ENCODE results near the gene HMX3.
"Not testable (repeated sequence)": the region's sequence is repeated elsewhere in the genome, so short reads cannot be mapped to it uniquely, and the experiment has no call there.

HMX3 gene

GRCh38 chr10:123160311-123160980 lies 24.7 kb downstream of the HMX3 start:
- no peak overlapping the region for H3K4me3 ChIP-seq (ENCODE audit: low read depth, low read length)
- no peaks in the 10 kb centered on the region for H3K9me3 ChIP-seq (ENCODE audit: control insufficient read depth, insufficient read depth, low read depth, low read length)
- H3K9ac ChIP-seq (ENCODE audit: low read length), result no peak overlapping the region
- H3K27ac ChIP-seq (ENCODE audit: low read depth, low read length), result no peak overlapping the region
- H3K36me3 ChIP-seq (ENCODE audit: control insufficient read depth, insufficient read depth, low read length), result peaks cover 95% of the 10 kb centered on the region
- H3K4me1 ChIP-seq (ENCODE audit: control insufficient read depth, insufficient read depth, low read length), result 0 out of 2 replicates have a peak, but pooled peaks cover 7% of the 10 kb centered on the region
- no peaks in the 10 kb centered on the region for H3K27me3 ChIP-seq (ENCODE audit: control insufficient read depth, insufficient read depth, low read length)

- H3K4me3 ChIP-seq (ENCODE audit: low read depth, low read length), result no peak overlapping the region
- H3K4me1 ChIP-seq (ENCODE audit: control insufficient read depth, insufficient read depth, low read length), result no peaks in the 10 kb centered on the region
- H3K9ac ChIP-seq (ENCODE audit: low read length), result no peak overlapping the region
- peaks cover 90% of the 10 kb centered on the region for H3K36me3 ChIP-seq (ENCODE audit: control insufficient read depth, insufficient read depth, low read length)
- no peaks in the 10 kb centered on the region for H3K27me3 ChIP-seq (ENCODE audit: control insufficient read depth, insufficient read depth, low read length)
- H3K9me3 ChIP-seq (ENCODE audit: control insufficient read depth, insufficient read depth, low read depth, low read length), result no peaks in the 10 kb centered on the region
- H3K27ac ChIP-seq (ENCODE audit: low read depth, low read length), result no peak overlapping the region
Observed at GRCh38 chr10:123164319-123164718, 28.5 kb downstream of the HMX3 start.

GRCh38 chr10:123165445-123166072 lies 29.8 kb downstream of the HMX3 start:
- Histone ChIP-seq H3K4me1 (ENCODE audit: control insufficient read depth, insufficient read depth, low read length) (no peaks in the 10 kb centered on the region), H3K27ac (ENCODE audit: low read depth, low read length) (no peak overlapping the region), H3K9me3 (ENCODE audit: control insufficient read depth, insufficient read depth, low read depth, low read length) (no peaks in the 10 kb centered on the region), H3K9ac (ENCODE audit: low read length) (no peak overlapping the region), H3K4me3 (ENCODE audit: low read depth, low read length) (no peak overlapping the region), H3K36me3 (ENCODE audit: control insufficient read depth, insufficient read depth, low read length) (peaks cover 82% of the 10 kb centered on the region), H3K27me3 (ENCODE audit: control insufficient read depth, insufficient read depth, low read length) (no peaks in the 10 kb centered on the region)

GRCh38 chr10:123166618-123167017 lies 30.8 kb downstream of the HMX3 start:
- no peaks in the 10 kb centered on the region for H3K27me3 ChIP-seq (ENCODE audit: control insufficient read depth, insufficient read depth, low read length)
- no peak overlapping the region for H3K9ac ChIP-seq (ENCODE audit: low read length)

GRCh38 chr10:123170961-123171360 lies 35.2 kb downstream of the HMX3 start:
- no peaks in the 10 kb centered on the region for H3K9me3 ChIP-seq (ENCODE audit: control insufficient read depth, insufficient read depth, low read depth, low read length)
- no peak overlapping the region for H3K9ac ChIP-seq (ENCODE audit: low read length)
- no peak overlapping the region for H3K4me3 ChIP-seq (ENCODE audit: low read depth, low read length)
- H3K4me1 ChIP-seq (ENCODE audit: control insufficient read depth, insufficient read depth, low read length), result no peaks in the 10 kb centered on the region
- no peaks in the 10 kb centered on the region for H3K27me3 ChIP-seq (ENCODE audit: control insufficient read depth, insufficient read depth, low read length)
- no peak overlapping the region for H3K27ac ChIP-seq (ENCODE audit: low read depth, low read length)
- peaks cover 39% of the 10 kb centered on the region for H3K36me3 ChIP-seq (ENCODE audit: control insufficient read depth, insufficient read depth, low read length)

More at GRCh38 chr10:123166618-123167017, 30.8 kb downstream of the HMX3 start:
- peaks cover 72% of the 10 kb centered on the region for H3K36me3 ChIP-seq (ENCODE audit: control insufficient read depth, insufficient read depth, low read length)
- H3K9me3 ChIP-seq (ENCODE audit: control insufficient read depth, insufficient read depth, low read depth, low read length), result no peaks in the 10 kb centered on the region
- no peaks in the 10 kb centered on the region for H3K4me1 ChIP-seq (ENCODE audit: control insufficient read depth, insufficient read depth, low read length)
- H3K27ac ChIP-seq (ENCODE audit: low read depth, low read length), result no peak overlapping the region
- H3K4me3 ChIP-seq (ENCODE audit: low read depth, low read length), result no peak overlapping the region

GRCh38 chr10:123171616-123172015 lies 35.8 kb downstream of the HMX3 start:
- H3K4me1 ChIP-seq (ENCODE audit: control insufficient read depth, insufficient read depth, low read length); H3K4me3 ChIP-seq (ENCODE audit: low read depth, low read length); H3K9ac ChIP-seq (ENCODE audit: low read length); H3K9me3 ChIP-seq (ENCODE audit: control insufficient read depth, insufficient read depth, low read depth, low read length); H3K27ac ChIP-seq (ENCODE audit: low read depth, low read length); H3K27me3 ChIP-seq (ENCODE audit: control insufficient read depth, insufficient read depth, low read length): not testable (repeated sequence)
- H3K36me3 ChIP-seq (ENCODE audit: control insufficient read depth, insufficient read depth, low read length), result peaks cover 33% of the 10 kb centered on the region

DNA sequence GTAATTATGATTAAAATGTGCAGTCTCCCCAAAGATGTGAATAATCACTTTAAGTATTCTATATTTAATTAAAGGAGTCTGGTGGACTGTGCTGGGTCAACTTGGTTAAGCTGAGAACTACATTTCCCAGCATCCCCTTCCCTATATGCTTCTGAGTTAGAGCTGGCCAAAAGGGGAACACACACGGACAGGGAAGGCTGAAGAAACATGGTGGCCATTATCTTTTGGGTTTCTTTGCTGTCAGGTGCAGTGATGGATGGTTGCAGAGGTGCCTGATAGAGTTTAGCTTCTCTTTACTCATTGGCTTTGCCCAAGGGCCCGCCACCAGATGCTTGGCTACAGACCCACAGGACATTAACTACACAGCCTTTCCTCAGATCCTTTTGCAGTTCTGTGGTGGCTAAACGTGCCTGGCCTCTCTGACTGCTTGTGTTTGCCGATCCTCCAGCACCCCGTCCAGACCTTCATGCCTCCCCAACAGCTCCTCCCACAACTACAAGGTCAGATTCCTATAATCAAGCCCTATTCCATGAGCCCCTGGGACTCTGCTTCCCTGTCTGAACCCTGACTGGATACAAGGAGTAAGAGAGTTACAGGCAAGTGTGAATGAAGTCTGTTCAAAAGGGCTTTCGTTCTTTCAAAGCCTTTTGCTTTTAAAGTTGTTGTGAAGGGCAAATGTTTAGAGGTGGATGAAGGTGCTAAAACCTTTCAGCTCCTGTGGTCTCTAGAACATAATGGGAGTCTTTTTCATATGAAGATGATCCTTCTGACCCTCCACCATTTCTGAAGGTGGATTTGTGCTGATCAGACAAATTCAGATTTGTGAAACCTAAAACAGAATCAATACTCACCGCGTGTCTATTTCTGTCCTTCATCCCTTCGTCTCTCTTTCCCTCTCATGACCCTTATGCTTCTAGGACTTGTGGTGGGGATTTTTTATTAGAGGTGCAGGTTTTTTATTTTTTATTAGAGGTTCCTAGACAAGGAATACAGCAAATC lies 39.9 kb downstream of the HMX3 start:
- H3K36me3 ChIP-seq (ENCODE audit: control insufficient read depth, insufficient read depth, low read length), result peaks cover 13% of the 10 kb centered on the region; the same call in 1 of the 2 replicates
- H3K27me3 ChIP-seq (ENCODE audit: control insufficient read depth, insufficient read depth, low read length), result no peaks in the 10 kb centered on the region

GRCh38 chr10:123178390-123178789 lies 42.6 kb downstream of the HMX3 start:
- not testable (repeated sequence) for H3K27me3 ChIP-seq (ENCODE audit: control insufficient read depth, insufficient read depth, low read length); H3K9me3 ChIP-seq (ENCODE audit: control insufficient read depth, insufficient read depth, low read depth, low read length); H3K4me1 ChIP-seq (ENCODE audit: control insufficient read depth, insufficient read depth, low read length); H3K4me3 ChIP-seq (ENCODE audit: low read depth, low read length); H3K9ac ChIP-seq (ENCODE audit: low read length); H3K27ac ChIP-seq (ENCODE audit: low read depth, low read length); H3K36me3 ChIP-seq (ENCODE audit: control insufficient read depth, insufficient read depth, low read length)

More for the DNA sequence above, 39.9 kb downstream of the HMX3 start:
- H3K9me3 ChIP-seq (ENCODE audit: control insufficient read depth, insufficient read depth, low read depth, low read length), result no peaks in the 10 kb centered on the region
- no peak overlapping the region for H3K9ac ChIP-seq (ENCODE audit: low read length)
- H3K4me3 ChIP-seq (ENCODE audit: low read depth, low read length), result no peak overlapping the region
- no peak overlapping the region for H3K27ac ChIP-seq (ENCODE audit: low read depth, low read length)
- no peaks in the 10 kb centered on the region for H3K4me1 ChIP-seq (ENCODE audit: control insufficient read depth, insufficient read depth, low read length)

DNA sequence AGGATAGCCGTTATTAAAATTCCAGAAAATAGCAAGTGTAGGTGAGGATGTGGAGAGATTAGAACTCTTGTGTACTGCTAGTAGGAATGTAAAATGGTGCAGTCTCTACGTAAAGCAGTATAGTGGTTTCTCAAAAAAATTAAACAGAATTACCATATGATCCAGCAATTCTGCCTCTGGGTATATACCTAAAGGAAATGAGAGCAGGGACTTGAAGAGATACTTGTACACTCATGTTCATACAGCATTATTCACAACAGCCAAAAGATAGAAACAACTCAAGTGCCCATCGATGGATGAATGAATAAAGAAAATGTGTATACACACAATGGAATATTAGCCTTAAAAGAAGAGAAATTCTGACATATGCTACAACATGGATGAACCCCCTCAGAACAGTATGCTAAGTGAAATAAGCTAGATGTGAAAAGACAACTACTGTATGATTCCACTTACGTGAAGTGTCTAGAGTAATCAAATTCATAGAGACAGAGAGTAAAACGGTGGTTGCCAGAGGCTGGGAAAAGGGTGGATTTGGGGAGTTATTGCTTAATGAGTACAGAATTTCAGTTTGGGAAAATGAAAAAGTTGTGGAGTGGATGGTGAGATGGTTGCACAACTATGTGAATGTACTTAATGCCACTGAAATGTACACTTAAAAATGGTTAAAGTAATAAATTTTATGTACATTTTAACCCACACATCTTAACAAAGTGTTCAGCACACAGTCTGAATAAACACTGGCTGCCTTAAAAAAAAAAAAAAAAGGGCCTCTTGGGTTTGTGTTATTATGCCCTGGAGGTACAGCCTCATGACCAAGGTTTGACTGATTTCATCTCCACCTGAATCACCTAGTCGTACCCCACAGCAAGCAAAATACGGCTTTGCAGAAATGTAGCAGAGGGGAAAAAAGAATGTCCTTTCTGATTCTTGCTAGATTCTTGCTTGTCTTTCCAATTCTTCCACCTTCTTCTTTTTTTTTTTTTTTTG lies 44.6 kb downstream of the HMX3 start:
- H3K27ac ChIP-seq (ENCODE audit: low read depth, low read length), result no peak overlapping the region
- H3K4me3 ChIP-seq (ENCODE audit: low read depth, low read length), result no peak overlapping the region
- H3K27me3 ChIP-seq (ENCODE audit: control insufficient read depth, insufficient read depth, low read length), result no peaks in the 10 kb centered on the region
- no peaks in the 10 kb centered on the region for H3K4me1 ChIP-seq (ENCODE audit: control insufficient read depth, insufficient read depth, low read length)
- no peak overlapping the region for H3K9ac ChIP-seq (ENCODE audit: low read length)
- H3K9me3 ChIP-seq (ENCODE audit: control insufficient read depth, insufficient read depth, low read depth, low read length), result peaks cover 5% of the 10 kb centered on the region; the same call in 1 of the 2 replicates
- H3K36me3 ChIP-seq (ENCODE audit: control insufficient read depth, insufficient read depth, low read length), result peaks cover 9% of the 10 kb centered on the region; the same call in 1 of the 2 replicates

- Histone ChIP-seq H3K9me3 (ENCODE audit: control insufficient read depth, insufficient read depth, low read depth, low read length) (peaks cover 5% of the 10 kb centered on the region; the same call in 1 of the 2 replicates), H3K27ac (ENCODE audit: low read depth, low read length) (no peak overlapping the region), H3K4me3 (ENCODE audit: low read depth, low read length) (no peak overlapping the region), H3K27me3 (ENCODE audit: control insufficient read depth, insufficient read depth, low read length) (no peaks in the 10 kb centered on the region), H3K9ac (ENCODE audit: low read length) (no peak overlapping the region), H3K4me1 (ENCODE audit: control insufficient read depth, insufficient read depth, low read length) (no peaks in the 10 kb centered on the region), H3K36me3 (ENCODE audit: control insufficient read depth, insufficient read depth, low read length) (no peaks in the 10 kb centered on the region)
Observed at GRCh38 chr10:123183724-123184123, 48.0 kb downstream of the HMX3 start.
